Measurements from ENCODE around the gene EMX1.

The EMX1 gene

DNA sequence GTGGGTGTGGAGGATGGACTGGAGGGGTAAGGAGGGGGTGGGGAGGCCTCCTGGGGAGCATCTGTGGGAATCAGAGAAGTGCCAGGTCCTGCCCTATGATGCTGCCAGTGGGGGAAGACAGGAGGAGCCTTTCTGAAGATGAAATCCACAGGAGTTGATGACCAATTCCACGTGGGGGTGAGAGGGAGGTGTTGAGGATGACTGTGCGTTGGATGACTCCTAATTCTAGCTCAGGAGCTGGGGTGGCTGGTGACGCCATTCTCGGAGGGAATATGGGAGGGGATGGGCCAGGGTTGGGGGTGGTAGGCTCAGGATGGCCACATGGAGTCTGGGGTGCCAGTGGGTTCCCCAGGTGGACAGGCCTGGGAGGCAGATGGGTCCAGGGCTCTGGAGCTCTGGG is 32.3 kb downstream of the EMX1 start:
- Histone ChIP-seq H3K9ac (ENCODE audit: low read depth, low read length) (no peak overlapping the region), H3K4me3 (ENCODE audit: low read depth in 1 of 2, low read length in 2 of 2) (no peak overlapping the region), H3K9me3 (ENCODE audit: insufficient read depth, low read length, severe bottlenecking) (no peaks in the 10 kb centered on the region), H4K20me1 (ENCODE audit: insufficient read depth, low read length) (no peaks in the 10 kb centered on the region), H3K27ac (ENCODE audit: low read length) (no peak overlapping the region), H2AFZ (ENCODE audit: low read depth, low read length) (no peak overlapping the region), H3K79me2 (ENCODE audit: insufficient read depth, low read length) (no peaks in the 10 kb centered on the region), H3K27me3 (ENCODE audit: insufficient read depth, low read length, poor library complexity) (no peaks in the 10 kb centered on the region), H3K36me3 (ENCODE audit: insufficient read depth, low read length) (no peaks in the 10 kb centered on the region), H3K4me2 (ENCODE audit: insufficient read depth, low read length) (no peak overlapping the region), H3K4me1 (ENCODE audit: insufficient read depth, low read length) (no peaks in the 10 kb centered on the region)
- DNase-seq = no peak
- TF ChIP-seq CTCF (IDR thresholded peaks at IDR 0.05; ENCODE audit: borderline replicate concordance, extremely low read depth, low read length, poor library complexity, severe bottlenecking) (no peak), EZH2 (IDR thresholded peaks at IDR 0.05; ENCODE audit: borderline replicate concordance, low read depth, low read length, severe bottlenecking) (no peak)
- no peak for ATAC-seq (ENCODE audit: insufficient read depth, low read depth)

GRCh38 chr2:72950558-72951255 is 33.4 kb downstream of the EMX1 start:
- H2AFZ ChIP-seq (ENCODE audit: low read depth, low read length) = no peak overlapping the region
- H3K27me3 ChIP-seq (ENCODE audit: insufficient read depth, low read length, poor library complexity) = no peaks in the 10 kb centered on the region
- no peaks in the 10 kb centered on the region for H4K20me1 ChIP-seq (ENCODE audit: insufficient read depth, low read length)
- no peak overlapping the region for H3K9ac ChIP-seq (ENCODE audit: low read depth, low read length)
- no peak overlapping the region for H3K4me2 ChIP-seq (ENCODE audit: insufficient read depth, low read length)
- TF ChIP-seq EZH2 (IDR thresholded peaks at IDR 0.05; ENCODE audit: borderline replicate concordance, low read depth, low read length, severe bottlenecking) (no peak), CTCF (IDR thresholded peaks at IDR 0.05; ENCODE audit: borderline replicate concordance, extremely low read depth, low read length, poor library complexity, severe bottlenecking) (no peak)
- no peaks in the 10 kb centered on the region for H3K9me3 ChIP-seq (ENCODE audit: insufficient read depth, low read length, severe bottlenecking)
- DNase-seq (no peak), ATAC-seq (ENCODE audit: insufficient read depth, low read depth) (no peak)
- no peaks in the 10 kb centered on the region for H3K79me2 ChIP-seq (ENCODE audit: insufficient read depth, low read length)
- no peaks in the 10 kb centered on the region for H3K36me3 ChIP-seq (ENCODE audit: insufficient read depth, low read length)
- H3K4me3 ChIP-seq (ENCODE audit: low read depth in 1 of 2, low read length in 2 of 2) = no peak overlapping the region
- H3K27ac ChIP-seq (ENCODE audit: low read length) = no peak overlapping the region
- H3K4me1 ChIP-seq (ENCODE audit: insufficient read depth, low read length) = no peaks in the 10 kb centered on the region

GRCh38 chr2:72951303-72952095 is 34.2 kb downstream of the EMX1 start:
- DNase-seq = no peak
- Histone ChIP-seq H3K9ac (ENCODE audit: low read depth, low read length) (no peak overlapping the region), H2AFZ (ENCODE audit: low read depth, low read length) (no peak overlapping the region), H3K4me3 (ENCODE audit: low read depth in 1 of 2, low read length in 2 of 2) (no peak overlapping the region), H3K27ac (ENCODE audit: low read length) (no peak overlapping the region), H3K4me2 (ENCODE audit: insufficient read depth, low read length) (no peak overlapping the region), H3K9me3 (ENCODE audit: insufficient read depth, low read length, severe bottlenecking) (no peaks in the 10 kb centered on the region), H3K27me3 (ENCODE audit: insufficient read depth, low read length, poor library complexity) (no peaks in the 10 kb centered on the region), H3K4me1 (ENCODE audit: insufficient read depth, low read length) (no peaks in the 10 kb centered on the region), H3K79me2 (ENCODE audit: insufficient read depth, low read length) (no peaks in the 10 kb centered on the region), H3K36me3 (ENCODE audit: insufficient read depth, low read length) (no peaks in the 10 kb centered on the region), H4K20me1 (ENCODE audit: insufficient read depth, low read length) (no peaks in the 10 kb centered on the region)
- TF ChIP-seq CTCF (IDR thresholded peaks at IDR 0.05; ENCODE audit: borderline replicate concordance, extremely low read depth, low read length, poor library complexity, severe bottlenecking) = no peak
- TF ChIP-seq EZH2 (IDR thresholded peaks at IDR 0.05; ENCODE audit: borderline replicate concordance, low read depth, low read length, severe bottlenecking) = no peak
- ATAC-seq (ENCODE audit: insufficient read depth, low read depth) = no peak
